SK-N-SH treated with all-trans-retinoic acid at 6 μM for 48 hours (cell line): ENCODE results near the gene CCDC122.

Source experiments
- ARNTL ChIP-seq: fragments of 450-650 bp; formaldehyde crosslinking; IDR thresholded peaks from 2 replicates; pipeline ENCODE4 v1.5.0; 2020; ENCODE audit warnings: low read depth, mild to moderate bottlenecking, moderate library complexity, borderline replicate concordance
- BACH2 ChIP-seq: fragments of 250-450 bp; sonication (Bioruptor Pico); IDR thresholded peaks from 2 replicates; pipeline ENCODE4 v1.9.0; 2021; ENCODE audit warnings: mild to moderate bottlenecking, borderline replicate concordance
- ESRRG ChIP-seq: fragments of 250-450 bp; sonication (Bioruptor Pico); IDR thresholded peaks from 2 replicates; pipeline ENCODE4 v1.6.1; 2021; ENCODE audit warnings: mild to moderate bottlenecking
- GLIS3 ChIP-seq: fragments of 250-450 bp; sonication (Bioruptor Pico); IDR thresholded peaks from 2 replicates; pipeline ENCODE4 v1.5.0; 2020; ENCODE audit warnings: mild to moderate bottlenecking, moderate library complexity
- RARB ChIP-seq: fragments of 250-450 bp; sonication (Bioruptor Pico); IDR thresholded peaks from 2 replicates; pipeline ENCODE4 v1.8.0; 2021; ENCODE audit warnings: mild to moderate bottlenecking, moderate library complexity
- TCF4 ChIP-seq: fragments of 250-450 bp; sonication (Bioruptor Pico); IDR thresholded peaks from 2 replicates; pipeline ENCODE4 v1.8.0; 2021; ENCODE audit warnings: mild to moderate bottlenecking, moderate library complexity, borderline replicate concordance
- ZFP3 ChIP-seq: fragments of 250-450 bp; sonication (Bioruptor Pico); IDR thresholded peaks from 2 replicates; pipeline ENCODE4 v1.5.0; 2020; ENCODE audit warnings: mild to moderate bottlenecking, moderate library complexity
- ZNF70 ChIP-seq: fragments of 450-650 bp; formaldehyde crosslinking; IDR thresholded peaks from 2 replicates; pipeline ENCODE4 v1.5.0; 2020; ENCODE audit warnings: mild to moderate bottlenecking, moderate library complexity
- ZNF8 ChIP-seq: fragments of 450-650 bp; formaldehyde crosslinking; IDR thresholded peaks from 2 replicates; pipeline ENCODE4 v1.5.0; 2020; ENCODE audit warnings: mild to moderate bottlenecking, moderate library complexity
- TF ChIP-seq, protein P1 (sequence below): fragments of 250-450 bp; sonication (Bioruptor Pico); IDR thresholded peaks from 2 replicates; pipeline ENCODE4 v1.8.0; 2020; ENCODE audit warnings: mild to moderate bottlenecking, moderate library complexity, borderline replicate concordance
- TF ChIP-seq, protein P2 (sequence below): fragments of 250-450 bp; sonication (Bioruptor Pico); IDR thresholded peaks from 2 replicates; pipeline ENCODE4 v1.5.1; 2020; ENCODE audit warnings: low read depth, mild to moderate bottlenecking, moderate library complexity

DNA sequence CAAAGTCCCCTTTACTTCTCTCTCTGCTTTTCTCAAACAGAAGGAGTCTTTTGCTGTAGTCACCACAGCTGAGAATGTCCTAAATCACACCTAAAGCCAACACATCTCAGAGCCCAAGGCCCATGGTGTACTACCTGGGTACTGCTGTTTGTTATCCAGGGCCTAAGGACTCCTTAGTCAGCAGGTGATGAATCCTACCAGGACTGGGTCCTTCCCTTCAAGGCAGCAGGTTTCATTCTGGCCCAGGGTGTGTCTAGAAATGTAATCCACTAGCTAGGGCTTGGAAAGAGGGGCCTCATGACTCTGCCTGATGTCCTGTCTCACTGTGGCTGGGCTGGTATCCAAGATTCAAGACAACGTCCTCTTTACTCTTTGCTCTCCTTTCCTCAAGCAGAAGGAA is 56.6 kb downstream of the CCDC122 start:
- TF ChIP-seq, protein P1, sequence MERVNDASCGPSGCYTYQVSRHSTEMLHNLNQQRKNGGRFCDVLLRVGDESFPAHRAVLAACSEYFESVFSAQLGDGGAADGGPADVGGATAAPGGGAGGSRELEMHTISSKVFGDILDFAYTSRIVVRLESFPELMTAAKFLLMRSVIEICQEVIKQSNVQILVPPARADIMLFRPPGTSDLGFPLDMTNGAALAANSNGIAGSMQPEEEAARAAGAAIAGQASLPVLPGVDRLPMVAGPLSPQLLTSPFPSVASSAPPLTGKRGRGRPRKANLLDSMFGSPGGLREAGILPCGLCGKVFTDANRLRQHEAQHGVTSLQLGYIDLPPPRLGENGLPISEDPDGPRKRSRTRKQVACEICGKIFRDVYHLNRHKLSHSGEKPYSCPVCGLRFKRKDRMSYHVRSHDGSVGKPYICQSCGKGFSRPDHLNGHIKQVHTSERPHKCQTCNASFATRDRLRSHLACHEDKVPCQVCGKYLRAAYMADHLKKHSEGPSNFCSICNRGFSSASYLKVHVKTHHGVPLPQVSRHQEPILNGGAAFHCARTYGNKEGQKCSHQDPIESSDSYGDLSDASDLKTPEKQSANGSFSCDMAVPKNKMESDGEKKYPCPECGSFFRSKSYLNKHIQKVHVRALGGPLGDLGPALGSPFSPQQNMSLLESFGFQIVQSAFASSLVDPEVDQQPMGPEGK (CRISPR knock-in tag): no peak
- TF ChIP-seq RARB (CRISPR knock-in tag) (no peak), ZNF70 (CRISPR knock-in tag) (no peak), TCF4 (CRISPR knock-in tag) (no peak), ARNTL (no peak), ZFP3 (no peak), BACH2 (CRISPR knock-in tag) (no peak), ESRRG (CRISPR knock-in tag) (no peak), GLIS3 (CRISPR knock-in tag) (no peak), ZNF8 (CRISPR knock-in tag) (no peak)
- TF ChIP-seq, protein P2, sequence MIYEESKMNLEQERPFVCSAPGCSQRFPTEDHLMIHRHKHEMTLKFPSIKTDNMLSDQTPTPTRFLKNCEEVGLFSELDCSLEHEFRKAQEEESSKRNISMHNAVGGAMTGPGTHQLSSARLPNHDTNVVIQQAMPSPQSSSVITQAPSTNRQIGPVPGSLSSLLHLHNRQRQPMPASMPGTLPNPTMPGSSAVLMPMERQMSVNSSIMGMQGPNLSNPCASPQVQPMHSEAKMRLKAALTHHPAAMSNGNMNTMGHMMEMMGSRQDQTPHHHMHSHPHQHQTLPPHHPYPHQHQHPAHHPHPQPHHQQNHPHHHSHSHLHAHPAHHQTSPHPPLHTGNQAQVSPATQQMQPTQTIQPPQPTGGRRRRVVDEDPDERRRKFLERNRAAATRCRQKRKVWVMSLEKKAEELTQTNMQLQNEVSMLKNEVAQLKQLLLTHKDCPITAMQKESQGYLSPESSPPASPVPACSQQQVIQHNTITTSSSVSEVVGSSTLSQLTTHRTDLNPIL (CRISPR knock-in tag): no peak
